Ramos (cell line): ENCODE results near the gene SIX5.

Experiments
- in situ Hi-C: fragments of 300-500 bp; cut with MboI; formaldehyde crosslinking; loops from one replicate; pipeline ENCODE4 v1.14.3; 2022; ENCODE audit warnings: low sequenced_read_pairs; ENCODE audit not compliant: unreplicated experiment

Gene SIX5

DNA sequence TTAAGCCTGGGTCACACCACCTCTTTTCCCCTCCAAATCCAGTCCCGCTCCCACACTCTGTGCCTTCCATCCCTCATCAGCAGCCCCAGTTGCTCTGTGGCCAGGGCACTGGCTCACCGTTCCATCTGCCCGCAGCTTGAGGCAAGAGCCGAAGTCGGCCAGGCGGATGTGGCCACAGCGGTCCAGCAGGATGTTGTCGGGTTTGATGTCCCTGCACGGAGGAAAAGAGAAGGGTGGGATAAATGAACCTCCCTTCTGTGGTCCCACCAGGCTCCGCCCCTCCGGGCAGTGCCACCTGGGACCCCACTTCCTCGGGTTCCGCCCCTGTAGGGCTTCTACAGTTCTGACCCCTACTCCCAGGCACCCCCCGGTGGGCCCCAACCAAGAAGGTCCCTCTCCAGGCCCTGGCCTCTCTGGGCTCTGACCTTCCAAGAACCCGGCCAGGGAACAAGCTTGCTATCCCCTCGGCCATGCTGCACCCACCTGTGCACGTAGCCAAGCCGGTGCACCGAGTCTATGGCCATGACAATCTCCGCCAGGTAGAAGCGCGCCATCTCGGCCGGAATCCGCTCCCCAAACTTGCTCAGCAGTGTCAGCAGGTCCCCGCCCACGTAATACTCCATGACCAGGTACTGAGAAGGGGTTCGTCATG lies 9.1 kb upstream of the SIX5 start:
- in situ Hi-C loops, result no loop called here

DNA sequence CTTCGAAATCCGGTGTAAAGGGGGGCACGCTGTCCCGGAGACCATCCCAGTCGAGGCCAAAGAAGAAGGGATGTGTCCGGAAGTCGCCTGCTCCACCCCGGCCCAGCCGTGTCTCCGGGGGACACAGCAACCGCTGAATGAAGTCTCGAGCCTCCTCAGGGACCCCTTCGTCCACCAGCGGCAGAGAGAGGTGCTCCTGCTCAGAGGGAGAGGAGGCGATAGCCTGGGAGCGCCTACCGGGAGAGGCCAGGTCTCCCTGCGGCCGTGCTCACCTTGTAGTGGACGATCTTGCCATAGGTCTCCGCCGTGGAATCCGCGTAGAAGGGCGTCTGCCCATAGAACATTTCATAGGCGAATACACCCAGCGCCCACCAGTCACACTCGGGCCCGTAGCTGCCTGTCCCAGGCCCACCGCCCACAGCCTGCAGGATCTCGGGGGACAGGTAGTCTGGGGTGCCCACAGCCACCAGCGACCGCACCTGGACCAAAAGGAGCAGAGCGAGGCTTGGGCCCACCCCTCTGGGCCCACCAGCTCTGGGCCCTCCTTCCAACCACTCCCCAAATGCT lies 8.4 kb upstream of the SIX5 start:
- in situ Hi-C loops, result no loop called here

DNA sequence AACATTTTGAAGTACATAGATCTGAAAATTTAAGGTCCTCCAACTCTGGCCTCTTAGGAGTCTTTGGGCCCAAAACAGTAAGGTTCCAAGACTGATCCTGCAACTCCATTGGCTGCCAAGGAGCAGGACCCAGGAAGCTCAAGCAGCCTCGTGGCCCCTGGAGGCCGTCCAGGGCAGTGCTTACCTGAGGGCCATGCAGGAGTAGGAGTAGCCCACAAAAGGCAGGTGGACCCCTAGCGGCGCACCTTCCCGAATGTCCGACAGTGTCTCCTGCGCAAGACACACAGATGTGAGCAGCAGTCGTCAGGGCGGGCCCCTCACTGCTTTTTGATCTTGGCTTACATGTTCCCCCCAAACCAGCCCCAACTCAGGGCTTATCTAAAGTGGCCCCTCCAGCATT lies 5.7 kb upstream of the SIX5 start:
- in situ Hi-C loops, result no loop called here

DNA sequence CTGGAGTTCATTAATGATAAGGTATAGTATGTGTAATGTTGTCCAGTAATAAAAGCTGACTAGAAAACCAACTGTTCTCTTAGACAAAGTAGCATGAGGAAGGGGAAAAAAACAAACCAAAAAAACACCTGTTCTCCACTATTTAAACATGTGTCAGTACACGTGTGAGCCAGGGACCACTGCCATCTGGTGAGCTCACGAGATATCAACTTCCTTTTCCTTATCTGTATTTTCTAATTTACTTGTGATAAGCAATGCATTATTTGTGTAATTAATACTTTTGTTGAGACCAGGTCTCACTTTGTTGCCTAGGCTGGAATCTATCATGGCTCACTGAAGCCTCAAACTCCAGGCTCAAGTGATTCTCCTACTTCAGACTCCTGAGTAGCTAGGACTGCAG lies 4.3 kb upstream of the SIX5 start:
- in situ Hi-C loops, result no loop called here

DNA sequence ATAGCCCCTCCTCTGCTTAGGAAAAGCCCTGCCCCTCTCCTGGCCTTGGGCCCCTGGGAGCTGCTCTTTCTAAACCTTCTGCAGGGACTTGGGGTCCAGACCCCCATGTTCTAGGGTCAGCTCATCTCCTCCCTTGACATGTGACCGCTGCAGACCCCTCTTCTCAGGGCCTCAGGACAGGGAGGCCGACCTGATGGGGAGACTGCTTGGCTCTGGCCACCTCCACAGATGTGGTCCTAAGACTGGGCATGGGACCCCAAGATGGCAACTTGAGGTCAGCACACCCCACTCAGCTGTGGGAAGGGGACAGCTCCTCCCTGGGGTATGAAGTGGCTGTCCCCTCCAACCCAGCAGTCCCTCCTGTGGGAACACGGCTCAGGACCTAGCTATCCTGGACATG lies 3.9 kb upstream of the SIX5 start:
- in situ Hi-C loops, result no loop called here

DNA sequence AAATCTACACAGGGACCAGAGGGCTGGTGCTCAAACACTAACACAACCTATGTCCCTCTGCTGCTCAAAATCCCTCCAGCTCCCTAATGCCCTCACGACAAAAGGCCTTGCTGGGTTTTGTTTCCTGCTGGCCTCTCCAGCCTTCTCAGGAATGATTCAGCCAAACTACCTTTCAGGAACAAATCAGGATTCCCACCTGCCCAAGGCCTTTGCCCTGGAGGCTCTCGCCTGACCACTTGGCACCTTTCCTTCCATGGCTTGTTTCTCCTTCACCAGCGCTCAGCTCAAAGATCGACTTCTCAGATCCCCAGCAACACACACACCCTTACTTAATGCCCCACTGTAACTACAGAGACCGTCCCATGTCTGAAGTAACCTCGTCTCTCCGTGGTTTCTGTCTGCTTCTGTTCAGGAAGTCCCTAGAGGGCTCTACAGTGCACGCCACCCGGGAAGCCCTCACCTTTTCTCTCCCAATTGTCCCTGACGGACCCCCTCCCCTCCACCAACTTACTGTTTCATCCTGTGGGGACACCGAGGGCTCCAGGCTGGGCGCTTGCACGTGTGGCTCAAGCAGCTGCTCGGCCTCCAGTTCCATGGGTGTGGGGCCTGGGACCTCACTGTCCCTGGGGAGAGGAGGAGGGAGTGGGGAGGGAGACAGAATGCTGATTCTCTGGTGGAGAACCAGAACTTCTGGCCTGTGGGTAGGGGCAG lies 3.2 kb upstream of the SIX5 start:
- in situ Hi-C loops, result no loop called here

DNA sequence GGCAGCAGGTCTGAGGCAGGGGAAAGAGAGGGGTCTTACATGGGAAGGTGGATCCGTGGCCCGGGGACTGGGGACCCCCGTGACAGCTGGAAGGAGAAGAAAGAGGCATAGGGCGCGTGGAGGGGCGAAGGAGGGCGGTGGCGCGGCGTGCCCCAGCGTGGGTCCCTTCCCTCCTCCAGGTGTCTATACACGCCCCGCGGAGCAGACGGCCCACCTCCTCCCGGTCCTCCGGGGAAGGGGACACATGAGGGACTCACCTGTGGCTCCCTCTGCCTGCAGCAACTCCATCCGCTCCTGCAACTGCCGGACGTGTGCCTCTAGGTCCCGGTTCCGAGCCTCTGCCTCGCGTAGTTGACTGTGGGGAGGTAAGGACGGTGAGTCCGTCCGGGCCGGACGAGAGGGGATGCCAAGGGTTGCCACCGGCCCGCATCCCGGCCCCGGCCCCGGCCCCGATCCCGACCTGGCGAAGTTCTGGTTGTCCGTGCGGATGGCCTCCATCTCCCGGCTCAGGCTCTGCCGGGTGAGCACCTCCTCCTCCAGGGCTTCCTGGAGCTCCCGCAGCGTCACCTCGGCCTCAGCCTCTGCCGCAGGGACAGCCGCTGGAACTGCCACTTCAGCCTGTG lies 2.4 kb upstream of the SIX5 start:
- in situ Hi-C loops, result no loop called here

DNA sequence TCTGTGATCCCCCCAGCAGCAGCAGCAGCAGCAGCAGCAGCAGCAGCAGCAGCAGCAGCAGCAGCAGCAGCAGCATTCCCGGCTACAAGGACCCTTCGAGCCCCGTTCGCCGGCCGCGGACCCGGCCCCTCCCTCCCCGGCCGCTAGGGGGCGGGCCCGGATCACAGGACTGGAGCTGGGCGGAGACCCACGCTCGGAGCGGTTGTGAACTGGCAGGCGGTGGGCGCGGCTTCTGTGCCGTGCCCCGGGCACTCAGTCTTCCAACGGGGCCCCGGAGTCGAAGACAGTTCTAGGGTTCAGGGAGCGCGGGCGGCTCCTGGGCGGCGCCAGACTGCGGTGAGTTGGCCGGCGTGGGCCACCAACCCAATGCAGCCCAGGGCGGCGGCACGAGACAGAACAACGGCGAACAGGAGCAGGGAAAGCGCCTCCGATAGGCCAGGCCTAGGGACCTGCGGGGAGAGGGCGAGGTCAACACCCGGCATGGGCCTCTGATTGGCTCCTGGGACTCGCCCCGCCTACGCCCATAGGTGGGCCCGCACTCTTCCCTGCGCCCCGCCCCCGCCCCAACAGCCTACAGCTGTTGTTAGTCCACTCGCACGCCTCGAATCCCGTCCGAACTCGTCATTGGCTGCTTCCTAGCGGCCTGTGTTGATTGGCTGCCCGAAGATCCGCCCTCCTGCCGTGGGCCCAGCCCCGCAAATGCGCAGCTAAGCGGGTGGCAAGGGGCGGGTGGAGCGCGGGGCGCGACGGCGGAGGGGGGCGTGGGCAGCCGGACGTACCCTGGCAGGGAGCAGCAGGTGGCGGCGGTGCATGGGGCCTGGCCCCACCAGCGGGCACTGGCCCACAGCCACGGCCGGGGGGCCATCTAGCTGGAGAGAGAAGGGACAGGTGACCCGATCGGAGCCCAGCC lies 1.4 kb upstream of the SIX5 start:
- in situ Hi-C loops, result no loop called here

DNA sequence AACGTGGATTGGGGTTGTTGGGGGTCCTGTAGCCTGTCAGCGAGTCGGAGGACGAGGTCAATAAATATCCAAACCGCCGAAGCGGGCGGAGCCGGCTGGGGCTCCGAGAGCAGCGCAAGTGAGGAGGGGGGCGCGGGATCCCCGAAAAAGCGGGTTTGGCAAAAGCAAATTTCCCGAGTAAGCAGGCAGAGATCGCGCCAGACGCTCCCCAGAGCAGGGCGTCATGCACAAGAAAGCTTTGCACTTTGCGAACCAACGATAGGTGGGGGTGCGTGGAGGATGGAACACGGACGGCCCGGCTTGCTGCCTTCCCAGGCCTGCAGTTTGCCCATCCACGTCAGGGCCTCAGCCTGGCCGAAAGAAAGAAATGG lies 754 bp upstream of the SIX5 start:
- in situ Hi-C loops, result no loop called here

DNA sequence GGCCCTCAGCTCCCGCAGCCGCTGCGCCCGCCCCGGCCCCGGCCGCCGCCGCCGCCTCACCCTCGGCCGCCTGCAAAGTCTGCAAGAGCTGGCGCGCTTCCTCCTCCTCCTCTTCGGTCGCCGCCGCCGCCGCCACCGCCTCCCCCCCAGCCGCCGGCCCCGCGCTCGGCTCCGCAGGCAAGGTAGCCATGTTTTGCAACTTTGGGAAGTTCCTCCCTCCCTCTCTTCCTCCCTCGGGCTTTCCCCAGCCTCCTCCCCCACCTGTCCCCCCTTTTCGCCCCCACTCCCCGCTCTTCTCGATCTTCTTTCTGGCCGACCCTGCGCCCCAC lies 433 bp downstream of the SIX5 start:
- in situ Hi-C loops, result no loop called here

DNA sequence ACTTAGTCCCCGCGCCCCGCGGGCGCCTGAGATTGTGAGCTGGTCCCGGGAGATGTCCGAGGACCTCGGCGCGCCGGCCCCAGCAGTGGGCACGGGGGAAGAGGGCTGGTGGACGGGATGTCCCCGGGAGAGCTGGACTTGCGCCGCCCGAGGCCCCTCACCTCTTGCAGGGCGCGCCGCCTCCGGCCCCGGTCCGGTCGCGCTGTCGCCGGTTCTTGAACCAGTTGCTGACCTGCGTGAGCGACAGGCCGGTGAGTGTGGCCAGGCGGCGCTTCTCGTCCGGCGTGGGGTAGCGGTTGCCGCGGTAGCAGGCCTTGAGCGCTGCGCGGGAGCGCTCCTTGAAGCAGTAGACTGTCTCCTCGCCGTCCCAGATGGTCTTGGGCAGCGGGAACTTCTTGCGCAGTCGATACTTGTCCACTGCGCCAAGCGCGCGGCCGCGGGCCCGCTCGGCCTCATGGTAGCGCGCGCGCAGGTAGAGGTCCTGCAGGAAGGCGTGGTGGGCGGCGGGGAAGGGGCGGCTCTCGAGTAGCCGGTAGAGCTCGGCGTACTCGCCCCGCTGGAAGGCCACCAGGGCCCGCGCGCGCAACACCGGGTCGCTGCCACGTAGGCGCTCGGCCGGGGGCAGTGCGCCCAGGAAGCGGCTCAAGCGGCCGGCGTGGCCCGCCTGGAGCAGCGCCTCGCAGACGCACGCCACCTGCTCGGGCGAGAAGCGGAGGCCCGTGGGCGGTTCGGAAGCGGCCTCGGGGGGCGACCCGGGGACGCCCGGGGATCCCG lies 984 bp downstream of the SIX5 start:
- in situ Hi-C loops, result no loop called here

DNA sequence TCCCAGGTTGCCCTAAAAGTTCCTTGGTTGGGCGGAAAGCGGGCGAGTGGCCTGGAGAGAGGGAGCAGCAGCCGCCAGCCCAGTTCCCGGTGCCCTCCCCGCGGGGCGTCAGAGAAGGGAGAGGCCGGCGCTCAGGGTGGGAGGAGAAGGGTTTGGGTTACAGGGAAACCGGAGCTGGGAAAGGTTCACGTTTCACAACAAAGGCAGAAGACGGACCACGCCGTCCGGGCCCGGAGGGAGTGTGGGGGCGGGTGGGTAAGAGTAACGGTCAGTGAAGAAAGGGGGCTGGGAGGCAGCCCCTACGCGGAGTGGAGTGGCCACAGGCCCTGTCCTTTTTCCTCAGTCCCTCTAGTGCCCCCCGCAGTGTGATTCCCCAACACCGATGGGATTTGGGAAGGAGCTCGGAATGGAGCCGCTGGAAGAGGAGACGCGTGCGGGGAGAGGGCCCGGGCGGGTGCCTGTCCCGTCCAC lies 1.6 kb downstream of the SIX5 start:
- in situ Hi-C loops, result no loop called here

DNA sequence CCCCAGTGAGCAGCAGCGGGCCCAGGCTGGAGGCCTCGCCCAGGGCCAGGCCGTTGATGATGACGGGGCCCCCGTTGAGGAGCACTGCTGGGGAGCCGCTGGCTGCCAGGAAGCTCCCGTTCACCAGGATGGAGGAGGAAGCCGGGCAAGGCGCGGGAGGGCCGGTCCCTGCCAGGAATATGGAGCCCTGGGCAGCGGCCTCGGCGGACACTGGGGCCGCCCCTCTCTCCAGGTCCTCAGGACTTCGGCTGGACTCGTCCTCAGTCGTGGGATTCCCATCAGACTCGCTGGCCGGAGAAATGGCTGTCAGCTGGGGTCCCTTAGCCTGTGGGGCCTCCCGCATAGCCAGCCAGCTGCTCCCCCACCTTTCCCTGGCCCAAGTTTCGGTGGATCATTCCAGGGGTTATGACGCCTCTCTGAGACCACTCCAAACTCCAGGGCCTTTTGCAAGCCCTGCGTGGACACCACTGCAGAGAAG lies 2.1 kb downstream of the SIX5 start:
- in situ Hi-C loops, result no loop called here

DNA sequence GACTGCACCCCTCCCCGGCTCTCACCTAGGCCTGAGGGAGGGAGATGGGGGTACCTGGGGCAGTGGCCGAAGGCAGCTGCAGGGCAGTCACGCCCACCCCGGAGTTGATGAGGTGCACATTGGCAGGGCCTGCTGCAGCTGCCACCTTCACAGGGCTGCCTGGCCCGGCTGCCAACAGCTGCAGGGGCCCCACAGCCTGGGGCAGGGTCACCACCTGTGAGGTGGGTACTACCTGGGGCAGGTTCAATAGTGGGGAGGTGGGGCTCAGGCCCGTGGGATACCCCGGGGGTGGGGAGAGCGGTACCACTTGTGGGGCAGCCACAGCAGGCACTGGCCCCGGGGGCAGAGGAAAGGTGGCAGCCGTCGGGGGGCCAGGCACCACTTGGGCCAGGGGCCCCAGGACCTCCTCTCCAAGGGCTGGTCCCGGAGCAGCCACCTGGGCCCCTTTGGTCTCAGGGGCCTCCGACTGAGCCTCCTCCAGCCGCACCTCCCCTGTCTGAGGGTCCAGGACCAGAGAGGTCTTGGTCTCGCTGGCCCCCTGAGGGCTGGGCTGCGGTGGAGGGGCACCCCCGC lies 2.7 kb downstream of the SIX5 start:
- in situ Hi-C loops, result no loop called here

DNA sequence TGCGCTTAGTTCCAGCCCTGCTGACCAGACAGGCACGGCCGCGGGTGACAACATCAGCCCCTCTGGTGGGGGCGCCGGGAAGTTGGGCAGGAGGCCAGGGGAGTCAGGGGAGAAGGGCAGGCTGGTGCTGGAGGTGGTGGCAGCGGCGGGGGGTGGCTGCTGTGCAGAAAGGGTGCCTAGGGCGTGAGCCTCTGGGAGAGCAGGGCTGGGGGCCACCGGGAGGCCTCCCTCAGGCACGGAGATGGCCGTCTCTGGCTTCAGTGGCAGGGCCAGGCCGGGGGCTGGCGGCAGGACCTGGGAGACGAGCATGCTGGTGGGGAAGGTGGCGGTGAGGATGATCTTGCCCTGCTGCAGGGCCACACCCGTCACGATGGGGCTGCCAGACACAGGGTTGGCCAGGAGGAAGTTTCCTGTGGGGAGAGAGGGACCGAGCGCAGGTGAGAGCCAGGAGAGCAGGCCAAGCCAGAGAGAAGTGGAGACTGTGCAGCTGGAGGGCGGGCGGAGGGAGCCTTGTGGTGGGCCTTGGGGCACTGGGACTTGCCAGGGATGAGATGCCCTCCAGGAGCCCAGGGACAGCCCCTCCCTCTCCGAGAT lies 3.3 kb downstream of the SIX5 start:
- in situ Hi-C loops, result no loop called here

DNA sequence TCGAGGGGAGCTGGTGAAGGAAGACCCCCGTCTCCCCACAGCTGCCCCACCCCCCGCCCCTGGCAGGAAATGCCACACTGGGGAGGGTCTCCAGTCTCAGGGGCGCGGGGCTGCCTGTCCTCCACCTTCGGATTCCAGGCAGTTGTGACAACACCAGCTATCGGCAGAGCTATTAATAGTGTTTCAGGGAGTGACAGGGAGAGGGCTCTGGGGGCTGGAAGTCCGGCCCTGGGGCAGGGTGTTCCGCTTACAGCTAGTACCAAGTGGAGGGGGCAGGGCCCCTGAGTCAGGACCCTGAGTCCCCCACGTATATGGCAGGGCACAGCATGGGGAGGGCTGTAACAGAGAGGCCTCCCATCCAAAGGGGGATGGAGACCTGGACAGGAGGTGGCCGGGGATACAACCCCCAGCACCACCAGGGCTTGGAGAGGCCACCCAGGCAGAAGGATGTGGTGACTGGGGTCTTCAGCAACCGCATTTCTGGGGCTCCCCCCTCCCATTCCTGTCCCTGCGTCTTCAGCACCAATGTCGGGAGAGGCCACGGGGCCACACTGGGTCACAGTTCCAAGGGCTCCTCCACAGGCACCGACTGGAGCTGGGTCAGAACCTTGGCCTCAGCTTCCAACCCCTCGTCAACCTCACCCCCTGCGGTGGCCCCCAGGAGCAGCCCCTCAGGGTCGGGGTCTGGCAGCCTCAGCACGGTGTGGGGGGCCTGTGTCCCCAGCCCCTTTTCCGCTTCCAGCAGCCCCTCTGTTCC lies 3.9 kb downstream of the SIX5 start:
- in situ Hi-C loops, result no loop called here

DNA sequence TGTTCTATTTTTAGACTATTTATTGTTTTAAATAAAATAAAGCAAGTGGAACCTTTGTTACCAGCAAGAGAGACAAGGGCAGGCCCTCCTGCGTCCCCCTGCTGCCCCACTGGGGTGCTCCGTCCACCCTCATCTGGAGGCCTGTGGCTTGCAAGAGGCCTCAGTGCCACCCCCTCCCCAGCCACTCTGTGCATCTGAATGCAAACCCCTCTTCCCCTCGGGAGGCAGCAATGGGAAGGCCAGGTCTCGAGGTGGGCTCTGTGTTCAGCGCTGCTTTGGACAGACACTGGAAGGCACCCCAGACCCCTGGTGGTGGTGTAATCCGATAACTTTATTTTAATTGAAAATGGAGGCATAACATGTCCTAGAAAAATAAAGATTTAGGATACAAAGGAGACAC lies 4.6 kb downstream of the SIX5 start:
- in situ Hi-C loops, result no loop called here

DNA sequence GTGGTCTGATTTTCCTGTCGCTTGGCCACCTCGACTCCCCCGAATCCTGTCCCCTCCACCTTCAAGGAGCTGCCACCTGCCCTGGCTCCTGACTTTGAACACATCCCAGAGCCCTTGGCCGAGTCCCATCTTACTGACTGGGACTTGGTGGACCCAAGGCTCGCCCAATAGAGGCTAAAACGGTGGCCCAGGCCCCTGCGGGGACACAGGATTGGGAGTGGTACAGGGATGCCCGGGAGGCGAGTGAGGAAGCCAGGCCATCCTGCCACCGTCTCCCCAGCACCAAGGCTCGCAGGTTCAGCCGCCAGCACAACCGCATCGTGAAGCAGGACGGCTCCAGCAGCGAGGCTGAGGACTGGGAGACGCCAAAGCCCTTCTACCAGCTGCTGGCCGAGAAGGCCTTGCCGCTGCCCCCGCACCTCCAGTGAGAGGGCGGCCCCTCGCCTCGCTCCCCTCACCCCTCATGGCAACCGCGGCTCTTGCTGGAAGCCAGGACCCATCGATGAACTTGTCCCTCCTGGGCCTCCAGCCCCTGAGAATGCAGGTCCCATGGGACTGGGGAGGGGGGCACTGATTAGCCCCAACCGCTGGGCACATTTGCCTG lies 5.3 kb downstream of the SIX5 start:
- in situ Hi-C loops, result no loop called here
